GM10248 (cell line): ENCODE data around the gene IQCK.
A peak's percentile ranks its signal among the peaks of the same experiment; 100 is the strongest.

Experiments used
- CTCF ChIA-PET: fragments of 300-600 bp; sonication (Branson Sonifier 250); formaldehyde crosslinking; extraction: SDS; loops from one replicate; lab custom pipeline; 2021; ENCODE audit warnings: antibody characterized with exemption; lab: Yijun Ruan, JAX
- POLR2A ChIA-PET: fragments of 350-650 bp; sonication (Branson Sonifier 250); formaldehyde crosslinking; extraction: SDS; loops from one replicate; lab custom pipeline; 2020; ENCODE audit warnings: antibody characterized with exemption; lab: Yijun Ruan, JAX
- DNase-seq: peaks from one replicate; pipeline ENCODE4 v3.0.0; 2012; ENCODE audit errors: extremely low spot score
- TF ChIP-seq, protein P1 (sequence below): IDR thresholded peaks from 2 replicates; pipeline ENCODE4 v1.5.1; 2012; ENCODE audit warnings: mild to moderate bottlenecking, low read depth; ENCODE audit errors: extremely low read depth, missing control alignments, control extremely low read depth

Gene IQCK

GRCh38 chr16:19896951-19897350, 178.9 kb downstream of the IQCK start:
- ChIA-PET CTCF (interaction anchor here (4.0 to 4.8 kb wide), 2 partner anchors 9 to 11 kb away, joined by 40 to 46 read pairs; no protein-coding TSS in a partner anchor), POLR2A (no interaction called here)
- TF ChIP-seq, protein P1, sequence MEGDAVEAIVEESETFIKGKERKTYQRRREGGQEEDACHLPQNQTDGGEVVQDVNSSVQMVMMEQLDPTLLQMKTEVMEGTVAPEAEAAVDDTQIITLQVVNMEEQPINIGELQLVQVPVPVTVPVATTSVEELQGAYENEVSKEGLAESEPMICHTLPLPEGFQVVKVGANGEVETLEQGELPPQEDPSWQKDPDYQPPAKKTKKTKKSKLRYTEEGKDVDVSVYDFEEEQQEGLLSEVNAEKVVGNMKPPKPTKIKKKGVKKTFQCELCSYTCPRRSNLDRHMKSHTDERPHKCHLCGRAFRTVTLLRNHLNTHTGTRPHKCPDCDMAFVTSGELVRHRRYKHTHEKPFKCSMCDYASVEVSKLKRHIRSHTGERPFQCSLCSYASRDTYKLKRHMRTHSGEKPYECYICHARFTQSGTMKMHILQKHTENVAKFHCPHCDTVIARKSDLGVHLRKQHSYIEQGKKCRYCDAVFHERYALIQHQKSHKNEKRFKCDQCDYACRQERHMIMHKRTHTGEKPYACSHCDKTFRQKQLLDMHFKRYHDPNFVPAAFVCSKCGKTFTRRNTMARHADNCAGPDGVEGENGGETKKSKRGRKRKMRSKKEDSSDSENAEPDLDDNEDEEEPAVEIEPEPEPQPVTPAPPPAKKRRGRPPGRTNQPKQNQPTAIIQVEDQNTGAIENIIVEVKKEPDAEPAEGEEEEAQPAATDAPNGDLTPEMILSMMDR = no peak
- no peak for DNase-seq

- TF ChIP-seq, protein P1 = no peak
- ChIA-PET POLR2A (no interaction called here), CTCF (interaction anchor here (0.7 to 5.3 kb wide), 11 partner anchors 9 to 495 kb away, joined by 3 to 55 read pairs (median 5); no protein-coding TSS in a partner anchor)
- DNase-seq = no peak
Observed at GRCh38 chr16:19898166-19898565, 180.1 kb downstream of the IQCK start.

GRCh38 chr16:19898924-19899604, 181.0 kb downstream of the IQCK start:
- ChIA-PET CTCF (interaction anchor here (0.7 to 5.3 kb wide), 15 partner anchors 9 to 494 kb away, joined by 3 to 55 read pairs (median 4); no protein-coding TSS in a partner anchor), POLR2A (interaction anchor here (0.7 kb wide), 1 partner anchor 1249 kb away, joined by 3 read pairs; no protein-coding TSS in a partner anchor)
- peak; percentile 67 for DNase-seq
- TF ChIP-seq, protein P1 = peak; percentile 68

DNA sequence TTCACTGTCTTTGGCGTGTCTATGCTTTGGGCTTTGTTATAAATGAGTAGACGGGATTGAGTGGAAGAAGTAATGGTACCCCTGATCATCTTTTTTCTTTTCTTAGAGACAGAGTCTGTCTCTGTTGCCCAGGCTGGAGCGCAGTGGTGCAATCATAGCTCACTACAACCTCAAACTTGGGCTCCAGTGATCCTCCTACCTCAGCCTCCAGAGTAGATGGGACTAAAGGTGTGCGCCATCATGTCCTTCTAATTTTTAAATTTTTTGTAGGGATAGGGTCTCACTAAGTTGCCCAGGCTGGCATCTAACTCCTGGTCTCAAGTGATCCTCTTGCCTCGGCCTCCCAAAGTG, 181.5 kb downstream of the IQCK start:
- ChIA-PET CTCF (interaction anchor here (1.1 to 5.3 kb wide), 11 partner anchors 8 to 485 kb away, joined by 3 to 55 read pairs (median 4); no protein-coding TSS in a partner anchor), POLR2A (interaction anchor here (0.7 kb wide), 1 partner anchor 1248 kb away, joined by 3 read pairs; no protein-coding TSS in a partner anchor)
- TF ChIP-seq, protein P1 = no peak
- no peak for DNase-seq

GRCh38 chr16:19901164-19901563, 183.1 kb downstream of the IQCK start:
- ChIA-PET CTCF (interaction anchor here (1.2 to 5.3 kb wide), 4 partner anchors 10 to 483 kb away, joined by 3 to 55 read pairs (median 15); no protein-coding TSS in a partner anchor), POLR2A (no interaction called here)
- no peak for DNase-seq
- TF ChIP-seq, protein P1 = no peak

DNA sequence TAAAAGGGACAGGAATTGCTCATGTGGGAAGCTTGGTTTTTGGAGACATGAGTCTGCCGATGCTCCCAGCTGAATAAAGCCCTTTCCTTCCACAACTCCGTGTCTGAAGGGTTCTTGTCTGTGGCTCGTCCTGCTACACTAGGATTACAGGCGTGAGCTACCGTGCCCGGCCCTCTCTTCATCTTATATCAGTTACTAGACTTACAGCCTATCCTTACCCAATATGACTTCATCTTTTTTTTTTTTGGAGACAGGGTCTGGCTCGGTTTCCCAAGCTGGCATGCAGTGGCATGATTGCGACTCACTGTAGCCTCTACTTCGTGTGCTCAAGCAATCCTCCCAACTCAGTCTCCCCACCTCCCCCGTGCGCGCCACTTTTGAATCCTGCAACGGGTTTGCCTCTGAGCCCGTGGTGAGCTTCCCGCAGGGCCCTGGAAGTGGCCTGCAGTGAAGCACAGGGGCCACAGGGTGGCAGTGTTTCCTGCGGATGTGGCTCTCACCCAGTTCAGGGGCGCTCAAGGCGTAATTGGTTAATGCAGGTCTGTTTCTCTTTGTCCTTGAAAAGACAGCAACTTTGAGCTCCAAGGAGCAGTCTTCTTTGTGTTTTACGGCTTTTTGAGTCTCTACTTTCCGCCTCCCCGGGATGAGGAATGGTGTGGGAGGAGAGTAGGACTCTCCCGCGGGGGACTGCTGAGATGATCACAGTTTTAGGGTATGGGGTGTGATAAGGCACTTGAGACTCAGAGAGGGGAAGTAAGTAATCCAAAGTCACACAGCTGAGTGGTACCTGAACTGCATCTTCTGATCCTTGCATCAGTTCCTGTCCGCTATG, 189.3 kb downstream of the IQCK start:
- POLR2A ChIA-PET = no interaction called here
- TF ChIP-seq, protein P1 = peak; percentile 92
- peak; percentile 76 for DNase-seq
- CTCF ChIA-PET = interaction anchor here (0.5 to 5.3 kb wide), 48 partner anchors 9 to 786 kb away, joined by 3 to 121 read pairs (median 4); partner anchors contain the start of gene VPS35L
